OCI-LY7 (cell line): ENCODE results near the gene SEMA3D.

Source experiments
- CTCF ChIP-seq: fragments of 200-600 bp; sonication (generic); conservative IDR thresholded peaks from 2 replicates; pipeline ENCODE4 v1.5.1; 2014; ENCODE audit warnings: mild to moderate bottlenecking, antibody characterized with exemption, low read length, moderate library complexity, mixed read lengths
- EZH2phosphoT487 ChIP-seq: fragments of 200-600 bp; sonication (generic); IDR thresholded peaks from 2 replicates; pipeline ENCODE4 v1.6.1; 2018; ENCODE audit warnings: low read depth, borderline replicate concordance, mild to moderate bottlenecking, mixed run types, antibody characterized with exemption, low read length, moderate library complexity, mixed read lengths

DNA sequence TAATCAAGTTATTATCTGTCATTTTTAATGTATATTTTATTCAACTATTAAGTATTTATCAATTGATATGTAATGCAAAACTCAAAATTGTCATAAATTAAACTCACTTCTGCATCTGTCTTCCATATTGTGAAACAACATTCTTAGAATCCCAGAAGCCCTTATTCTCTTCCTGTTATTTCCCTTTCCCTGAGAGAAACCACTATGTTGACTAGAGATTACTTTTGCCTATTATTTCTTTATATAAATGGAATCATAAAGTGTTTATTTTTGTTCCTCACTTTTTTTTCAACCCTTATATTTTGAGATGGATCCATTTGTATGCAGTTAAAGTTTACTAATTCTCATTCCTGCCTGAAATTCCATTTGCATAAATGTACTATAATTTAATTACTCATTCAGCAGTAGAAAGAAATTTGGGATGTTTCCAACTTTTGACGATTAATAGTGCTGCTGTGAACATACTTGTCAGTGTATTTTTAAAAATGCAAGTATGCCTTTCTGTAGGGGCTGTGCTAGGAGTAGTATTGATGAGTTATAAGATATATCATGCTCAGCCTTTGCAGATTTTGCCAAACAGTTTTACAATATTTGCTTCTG, 211.2 kb downstream of the SEMA3D start:
- TF ChIP-seq EZH2phosphoT487 (no peak), CTCF (no peak)
